MCF 10A (cell line): ENCODE results near the gene PHACTR3. TPM values are rescaled to one million over a fixed set of nuclear protein-coding genes. Genes with fewer than 3 reads are reported as not detected.

Experiments
- BruUV-seq: library from RNA; stranded (reverse); fragments of 400-500 nt; replicated peaks from 2 replicates; lab custom pipeline; 2021; lab: Mats Ljungman, UMichigan
- CTCF ChIA-PET: fragments of 300-600 bp; sonication (Branson Sonifier 250); formaldehyde crosslinking; extraction: SDS; loops from one replicate; lab custom pipeline; 2021; ENCODE audit warnings: antibody characterized with exemption, inconsistent platforms; lab: Yijun Ruan, JAX
- POLR2A ChIA-PET: fragments of 300-600, 350-650 bp; sonication (Branson Sonifier 250); formaldehyde crosslinking; extraction: SDS; loops from one replicate; lab custom pipeline; 2020; ENCODE audit warnings: antibody characterized with exemption, inconsistent platforms; lab: Yijun Ruan, JAX
- DNase-seq: peaks from one replicate; pipeline ENCODE4 v3.0.0-alpha.2; 2018; ENCODE audit not compliant: unreplicated experiment
- H3K27ac Mint-ChIP-seq: one replicate; pipeline ENCODE4 v1.8.0; 2022; ENCODE audit warnings: mild to moderate bottlenecking, low read depth, mixed read lengths; ENCODE audit not compliant: unreplicated experiment
- H3K27me3 Mint-ChIP-seq: one replicate; pipeline ENCODE4 v1.8.0; 2022; ENCODE audit warnings: mixed read lengths; ENCODE audit not compliant: insufficient read depth, unreplicated experiment
- H3K36me3 Mint-ChIP-seq: one replicate; pipeline ENCODE4 v1.8.0; 2022; ENCODE audit warnings: mild to moderate bottlenecking, moderate library complexity, mixed read lengths; ENCODE audit not compliant: insufficient read depth, unreplicated experiment
- H3K4me1 Mint-ChIP-seq: one replicate; pipeline ENCODE4 v1.8.0; 2022; ENCODE audit warnings: mixed read lengths; ENCODE audit not compliant: insufficient read depth, unreplicated experiment
- H3K4me3 Mint-ChIP-seq: one replicate; pipeline ENCODE4 v1.8.0; 2022; ENCODE audit warnings: mild to moderate bottlenecking, moderate library complexity, mixed read lengths; ENCODE audit not compliant: unreplicated experiment
- H3K9me3 Mint-ChIP-seq: one replicate; pipeline ENCODE4 v1.8.0; 2022; ENCODE audit warnings: mixed read lengths; ENCODE audit not compliant: unreplicated experiment
- CTCF ChIP-seq: fragments of 200-600 bp; IDR thresholded peaks from one replicate; pipeline ENCODE4 v1.8.0; 2022; ENCODE audit warnings: antibody characterized with exemption, mild to moderate bottlenecking; ENCODE audit not compliant: unreplicated experiment
- intact Hi-C: fragments of 100-400 bp; cut with micrococcal nuclease; formaldehyde crosslinking; loops from 2 replicates; pipeline ENCODE4 v1.14.1; 2022
- total RNA-seq: library from RNA; stranded (reverse); gene quantifications from 2 replicates; pipeline ENCODE4 v1.2.3, GENCODE V29; 2022

Gene PHACTR3
- total RNA-seq, 1 experiment from 2014 or later: 22.8 TPM

DNA sequence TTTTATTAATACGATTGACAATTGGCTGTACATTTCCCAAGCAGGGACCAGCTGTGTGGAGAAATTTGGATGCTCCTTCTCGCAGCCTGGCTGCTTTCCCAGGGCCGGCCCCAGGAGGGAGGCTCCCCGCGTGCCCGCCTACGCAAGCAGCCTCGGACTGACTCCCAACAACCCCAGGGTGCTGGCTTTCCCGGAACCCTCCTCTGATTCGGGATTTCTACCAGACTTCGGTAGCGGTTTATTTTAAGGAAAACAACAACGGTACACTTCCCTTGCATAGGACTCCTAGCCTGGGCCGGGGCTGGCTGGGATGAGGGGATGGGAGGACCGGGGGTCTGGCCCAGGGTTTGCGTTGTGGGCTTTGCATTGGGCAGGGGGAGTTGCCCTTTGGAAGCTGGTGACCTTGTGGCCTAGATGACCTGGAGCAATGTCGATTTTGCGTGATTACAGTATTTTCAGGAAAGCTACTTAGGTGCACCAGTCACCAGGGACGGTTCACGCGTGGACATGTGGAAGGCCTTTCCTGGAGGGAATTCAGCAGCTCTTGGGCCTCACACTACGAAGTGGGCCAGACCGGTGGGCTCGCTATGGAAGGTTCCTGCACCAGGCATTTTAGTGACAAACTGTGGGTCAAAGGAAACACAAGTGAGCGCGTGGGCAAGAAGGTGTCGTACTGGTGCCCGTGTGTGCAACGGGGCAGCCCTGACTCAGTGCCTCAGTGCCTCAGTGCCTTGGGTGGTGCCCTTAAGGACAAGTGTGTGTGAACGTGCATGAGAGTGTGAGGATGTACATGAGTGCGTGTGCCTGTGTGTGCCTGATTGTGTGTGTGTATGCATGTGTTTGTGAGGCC lies 20.7 kb upstream of the PHACTR3 start:
- Mint-ChIP-seq H3K36me3 (peaks cover 6% of the 10 kb centered on the region), H3K4me3 (no peak overlapping the region), H3K27me3 (peaks cover 40% of the 10 kb centered on the region), H3K9me3 (no peaks in the 10 kb centered on the region), H3K27ac (no peak overlapping the region), H3K4me1 (no peaks in the 10 kb centered on the region)
- no TSS peak for BruUV-seq
- ChIA-PET CTCF (interaction anchor here (0.6 to 12.8 kb wide), 5 partner anchors 12 to 182 kb away, joined by 3 to 165 read pairs (median 3); no protein-coding TSS in a partner anchor), POLR2A (no interaction called here)
- intact Hi-C loops: no loop called here
- peak; percentile 47 for DNase-seq
- no peak for TF ChIP-seq CTCF

DNA sequence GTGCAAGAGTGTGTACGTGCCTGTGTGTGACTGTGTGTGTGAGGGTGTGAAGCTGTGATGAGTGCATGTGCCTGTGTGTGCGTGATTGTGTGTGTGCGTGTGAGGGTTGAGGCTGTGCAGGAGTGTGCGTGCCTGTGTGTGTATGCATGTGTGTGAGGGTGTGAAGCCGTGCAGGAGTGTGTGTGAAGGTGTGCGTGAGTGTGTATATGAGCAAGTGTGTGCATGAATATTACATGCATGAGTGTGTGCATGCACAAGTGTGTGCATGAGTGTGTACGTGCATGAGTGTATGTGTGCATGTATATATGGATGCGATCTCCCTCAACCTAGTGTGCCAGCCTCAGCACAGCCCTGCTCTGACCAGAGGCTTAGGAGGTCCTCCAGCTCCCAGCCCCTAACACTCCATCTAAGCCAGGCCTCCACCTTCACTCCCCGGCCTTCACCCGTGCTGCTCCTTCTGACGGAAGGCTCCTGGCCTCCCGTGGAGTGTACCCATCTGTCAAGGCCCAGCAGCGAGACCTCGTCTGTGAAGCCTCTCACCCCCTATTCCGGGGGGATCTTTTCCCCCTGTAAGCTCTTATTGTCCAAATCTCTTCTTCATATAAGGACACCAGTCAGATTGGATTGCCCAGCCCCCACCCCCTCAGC lies 19.9 kb upstream of the PHACTR3 start:
- POLR2A ChIA-PET: no interaction called here

GRCh38 chr20:59585714-59586409 lies 18.5 kb upstream of the PHACTR3 start:
- Mint-ChIP-seq H3K36me3 (peaks cover 6% of the 10 kb centered on the region), H3K9me3 (no peaks in the 10 kb centered on the region), H3K27me3 (peaks cover 41% of the 10 kb centered on the region), H3K4me1 (no peaks in the 10 kb centered on the region), H3K27ac (no peak overlapping the region), H3K4me3 (no peak overlapping the region)
- ChIA-PET POLR2A (no interaction called here), CTCF (interaction anchor here (0.5 to 12.8 kb wide), 5 partner anchors 12 to 355 kb away, joined by 3 to 165 read pairs (median 4); no protein-coding TSS in a partner anchor)
- no peak for TF ChIP-seq CTCF
- no TSS peak for BruUV-seq
- no peak for DNase-seq
- intact Hi-C loops: no loop called here

More for the DNA sequence above, 19.9 kb upstream of the PHACTR3 start:
- Mint-ChIP-seq H3K27ac (no peak overlapping the region), H3K27me3 (peaks cover 36% of the 10 kb centered on the region), H3K36me3 (peaks cover 6% of the 10 kb centered on the region), H3K9me3 (no peaks in the 10 kb centered on the region), H3K4me3 (no peak overlapping the region), H3K4me1 (no peaks in the 10 kb centered on the region)
- intact Hi-C loops: no loop called here
- no TSS peak for BruUV-seq
- TF ChIP-seq CTCF: no peak
- CTCF ChIA-PET: interaction anchor here (0.6 to 12.8 kb wide), 4 partner anchors 12 to 52 kb away, joined by 3 to 165 read pairs (median 22); no protein-coding TSS in a partner anchor
- DNase-seq: no peak
